K562 (cell line): ENCODE data around the gene ADGRB2. TPM values are rescaled to one million over a fixed set of nuclear protein-coding genes. Genes with fewer than 3 reads are reported as not detected.

Source experiments
- ATAC-seq: fragments of 200-7000 bp; cut with Tn5 transposase; 3 replicates; pipeline ENCODE4 v1.9.1; 2020; ENCODE audit warnings: moderate library complexity
- BruUV-seq: library from RNA; stranded (reverse); fragments of 400-500 nt; replicated peaks from 2 replicates; lab custom pipeline; 2021; lab: Mats Ljungman, UMichigan
- CTCF ChIA-PET: fragments of 300-600 bp; formaldehyde crosslinking; extraction: SDS; loops from one replicate; lab custom pipeline; 2021; ENCODE audit warnings: low intra/inter-chr PET ratio; lab: Yijun Ruan, JAX
- POLR2A ChIA-PET: fragments of 300-600, 350-650 bp; sonication (Branson Sonifier 250); formaldehyde crosslinking; extraction: SDS; loops from one replicate; lab custom pipeline; 2021; ENCODE audit warnings: antibody characterized with exemption, inconsistent platforms; lab: Yijun Ruan, JAX
- DNase-seq, 4 experiments: peaks; one replicate each; pipeline versions ENCODE4 v3.0.0 to v3.0.0-alpha.2; 2011 to 2018; ENCODE audit warnings: low spot score in 3 of 4, mixed read lengths in 3 of 4; ENCODE audit errors: extremely low read depth in 1 of 4
- FAIRE-seq: peaks from 2 replicates; lab custom pipeline; 2011; peaks lifted over from hg19 to GRCh38; lab: Jason Lieb, UNC
- H2AFZ ChIP-seq: 2 replicates; pipeline ENCODE4 v1.6.0; 2011; ENCODE audit warnings: low read depth, low read length, control low read depth, inconsistent platforms
- H3K27ac ChIP-seq: fragments of 200-600 bp; 3 replicates; pipeline ENCODE4 v1.8.0; 2011; ENCODE audit warnings: low read depth, mild to moderate bottlenecking, control low read depth, inconsistent platforms, low read length, moderate library complexity, mixed read lengths; ENCODE audit errors: extremely low read depth
- H3K27me3 ChIP-seq, 2 experiments: fragments of 300-600 bp in 1 of 2; 2 replicates in 1 of 2; 3 replicates in 1 of 2; pipeline versions ENCODE4 v1.6.0 to v1.8.0; 2011; ENCODE audit warnings: inconsistent platforms in 2 of 2, low read length in 2 of 2, mild to moderate bottlenecking in 1 of 2, mixed read lengths in 1 of 2, moderate library complexity in 1 of 2; ENCODE audit not compliant: control insufficient read depth in 2 of 2, insufficient read depth in 2 of 2
- H3K36me3 ChIP-seq: fragments of 300-600 bp; 3 replicates; pipeline ENCODE4 v1.8.0; 2011; ENCODE audit warnings: mild to moderate bottlenecking, low read length, inconsistent platforms; ENCODE audit not compliant: control insufficient read depth, insufficient read depth
- H3K4me1 ChIP-seq, 2 experiments: fragments of 200-600 bp in 1 of 2; replicated peaks in 1 of 2; 2 replicates in 1 of 2; 3 replicates in 1 of 2; pipeline versions ENCODE4 v1.5.1 to v1.8.0; 2011; ENCODE audit warnings: inconsistent platforms in 2 of 2, low read length in 2 of 2, mild to moderate bottlenecking in 1 of 2, mixed read lengths in 1 of 2, moderate library complexity in 1 of 2; ENCODE audit not compliant: control insufficient read depth in 2 of 2, insufficient read depth in 2 of 2
- H3K4me2 ChIP-seq: 2 replicates; pipeline ENCODE4 v1.6.1; 2011; ENCODE audit warnings: low read length, control low read depth, inconsistent platforms, mixed read lengths; ENCODE audit not compliant: insufficient read depth
- H3K4me3 ChIP-seq: fragments of 200-600 bp; sonication (generic), shearing (Covaris generic); 2 replicates; pipeline ENCODE4 v1.5.1; 2016; ENCODE audit warnings: control low read depth, inconsistent platforms
- H3K79me2 ChIP-seq: fragments of 200-600 bp; 3 replicates; pipeline ENCODE4 v1.8.0; 2011; ENCODE audit warnings: low read length, inconsistent platforms; ENCODE audit not compliant: control insufficient read depth, insufficient read depth
- H3K9ac ChIP-seq, 2 experiments: 2 replicates each; pipeline versions ENCODE4 v1.6.0 to v1.6.1; 2011; ENCODE audit warnings: low read depth in 2 of 2, low read length in 2 of 2, control low read depth in 1 of 2, inconsistent platforms in 1 of 2, mild to moderate bottlenecking in 1 of 2, mixed read lengths in 1 of 2; ENCODE audit not compliant: insufficient read depth in 1 of 2
- H3K9me1 ChIP-seq: one replicate; pipeline ENCODE4 v1.6.0; 2011; ENCODE audit warnings: inconsistent platforms, mild to moderate bottlenecking, low read length, moderate library complexity; ENCODE audit not compliant: control insufficient read depth, insufficient read depth
- H3K9me3 ChIP-seq: replicated peaks from 2 replicates; pipeline ENCODE4 v1.5.1; 2011; ENCODE audit warnings: low read depth, low read length, inconsistent platforms; ENCODE audit not compliant: control insufficient read depth, insufficient read depth
- H4K20me1 ChIP-seq: replicated peaks from 2 replicates; pipeline ENCODE4 v1.6.1; 2011; ENCODE audit warnings: low read length, inconsistent platforms, mixed read lengths; ENCODE audit not compliant: control insufficient read depth, insufficient read depth
- E4F1 ChIP-seq: fragments of 250-450 bp; sonication (Bioruptor Pico); IDR thresholded peaks from 2 replicates; pipeline ENCODE4 v1.5.0; 2021; ENCODE audit warnings: mild to moderate bottlenecking, borderline replicate concordance
- EZH2 ChIP-seq: IDR thresholded peaks from 2 replicates; pipeline ENCODE4 v1.6.1; 2012; ENCODE audit warnings: low read depth, mild to moderate bottlenecking, inconsistent platforms, low read length, borderline replicate concordance
- HNRNPH1 ChIP-seq: fragments of 200-400 bp; formaldehyde crosslinking; optimal IDR thresholded peaks from 2 replicates; pipeline ENCODE3; 2017; ENCODE audit warnings: low read depth, mild to moderate bottlenecking, low read length, moderate library complexity
- MYC ChIP-seq, 2 experiments: fragments of 250-450 bp in 1 of 2; sonication (Bioruptor Pico) in 1 of 2; IDR thresholded peaks; 2 replicates each; pipeline versions ENCODE4 v1.5.1 to v1.6.1; 2012 to 2021; ENCODE audit warnings: low read depth in 2 of 2, borderline replicate concordance in 1 of 2, improper control_type of control experiment in 1 of 2, low read length in 1 of 2, mild to moderate bottlenecking in 1 of 2, moderate library complexity in 1 of 2
- RBM15 ChIP-seq: fragments of 200-400 bp; formaldehyde crosslinking; IDR thresholded peaks from 2 replicates; pipeline ENCODE4 v1.6.1; 2018; ENCODE audit warnings: mild to moderate bottlenecking, low read length, moderate library complexity; ENCODE audit not compliant: insufficient read depth
- SMARCE1 ChIP-seq: fragments of 450-650 bp; IDR thresholded peaks from 2 replicates; pipeline ENCODE4 v1.7.1; 2016; ENCODE audit warnings: mild to moderate bottlenecking
- TAL1 ChIP-seq: fragments of 450-650 bp; IDR thresholded peaks from 2 replicates; pipeline ENCODE4 v1.6.1; 2016; ENCODE audit warnings: mild to moderate bottlenecking
- TBL1XR1 ChIP-seq, 2 experiments: IDR thresholded peaks; 2 replicates each; pipeline ENCODE4 v1.6.1; 2012; ENCODE audit warnings: improper control_type of control experiment in 2 of 2, low read length in 2 of 2, mild to moderate bottlenecking in 1 of 2
- TCF3 ChIP-seq: sonication (generic); formaldehyde crosslinking; IDR thresholded peaks from 2 replicates; pipeline ENCODE4 v1.4.0; 2020; ENCODE audit warnings: mild to moderate bottlenecking, missing genetic modification reagents
- ZNF134 ChIP-seq: fragments of 250-450 bp; sonication (Bioruptor Pico); conservative IDR thresholded peaks from 2 replicates; pipeline ENCODE4 v1.4.0; 2020
- ZNF707 ChIP-seq: fragments of 250-450 bp; sonication (Bioruptor Pico); conservative IDR thresholded peaks from 2 replicates; pipeline ENCODE4 v1.8.0; 2022; ENCODE audit warnings: inconsistent platforms, mild to moderate bottlenecking, moderate library complexity
- WGBS: fragments of 100-300 bp; shearing (Covaris generic); methylation state at CpG from one replicate; pipeline ENCODE4 v1.1.6; 2016; ENCODE audit warnings: low coverage, mixed read lengths; ENCODE audit not compliant: insufficient coverage; ENCODE audit errors: missing lambda C conversion rate; 5-methylcytosine and 5-hydroxymethylcytosine counted together
- in situ Hi-C: fragments of 300-500 bp; cut with MboI; formaldehyde crosslinking; loops from 4 replicates; pipeline ENCODE4 v1.15.0; 2018; ENCODE audit warnings: inconsistent platforms, mixed read lengths
- intact Hi-C: fragments of 100-400 bp; cut with micrococcal nuclease; formaldehyde crosslinking; loops from 2 replicates; pipeline ENCODE4 v1.14.2; 2022
- polyA plus RNA-seq, 8 experiments: library from polyadenylated mRNA; depleted of rRNA in 4 of 8; stranded (reverse) in 5 of 8; unstranded in 3 of 8; fragments of >200 nt; fragmentation: Nextera tagmentation in 2 of 8; fragmentation: Illumina TruSeq in 1 of 8; extraction: Ambion mirVana in 2 of 8; extraction: Trizol in 1 of 8; gene quantifications; 2 replicates each; pipeline versions ENCODE4 v1.2.1 to v1.2.3, GENCODE V29; 2011 to 2014; ENCODE audit warnings: inconsistent platforms in 1 of 8, missing spikeins in 1 of 8
- total RNA-seq, 7 experiments: library from RNA; depleted of rRNA in 6 of 7; stranded (reverse); fragments of >200 nt in 6 of 7; fragmentation: Illumina TruSeq in 2 of 7; extraction: Trizol in 2 of 7; gene quantifications; 2 replicates each; pipeline versions ENCODE4 v1.2.1 to v1.2.3, GENCODE V29; 2011 to 2021; ENCODE audit warnings: low replicate concordance in 1 of 7
- TF ChIP-seq, protein P1 (sequence below), 2 experiments: fragments of 450-650 bp; IDR thresholded peaks; 2 replicates each; pipeline ENCODE4 v1.6.1; 2018; ENCODE audit warnings: mild to moderate bottlenecking in 2 of 2, low read depth in 1 of 2; ENCODE audit not compliant: partially characterized antibody in 2 of 2
- TF ChIP-seq, protein P2 (sequence below): fragments of 450-650 bp; IDR thresholded peaks from one replicate; pipeline ENCODE4 v1.6.1; 2018; ENCODE audit warnings: mild to moderate bottlenecking, moderate library complexity; ENCODE audit not compliant: partially characterized antibody

The ADGRB2 gene
- total and polyA plus RNA-seq, 9 of the 15 experiments (the other 6 are each of a cell fraction or from before 2014, with no cell fraction given) = 0.04 to 0.23 (median 0.20) TPM; not detected in 2

DNA sequence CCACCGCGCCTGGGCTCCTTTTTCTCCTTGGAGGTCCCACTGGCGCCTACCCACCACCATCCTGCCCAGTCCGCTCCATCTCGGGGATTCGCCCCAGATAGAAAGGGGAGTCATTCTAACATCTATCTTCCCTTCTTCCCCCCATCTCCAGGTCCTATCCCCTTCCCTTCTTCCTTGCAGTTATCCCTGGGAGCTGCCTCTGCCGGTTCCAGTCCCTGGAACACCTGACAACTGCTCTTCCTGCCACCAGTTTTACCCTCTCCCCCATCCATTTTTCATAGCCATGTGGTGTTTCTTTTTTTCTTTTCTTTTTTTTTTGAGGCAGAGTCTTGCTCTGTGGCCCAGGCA lies 48.3 kb downstream of the ADGRB2 start:
- peaks cover 12 to 43% of the 10 kb centered on the region in 2 experiments for H3K27me3 ChIP-seq
- H3K27ac ChIP-seq = no peak overlapping the region
- H3K9me1 ChIP-seq = no peaks in the 10 kb centered on the region
- no peaks in the 10 kb centered on the region for H3K79me2 ChIP-seq
- no peak for DNase-seq
- 3% methylated on average over 6 of the region's 7 CpGs for WGBS
- peak overlapping the region; percentile 24; the same call in 1 of the 2 replicates for H3K4me3 ChIP-seq
- peak overlapping the region; percentile 84 for H2AFZ ChIP-seq
- ChIA-PET CTCF (interaction anchor here (0.6 to 1.7 kb wide), 3 partner anchors 30 to 72 kb away, joined by 3 to 8 read pairs (median 7); no protein-coding TSS in a partner anchor), POLR2A (interaction anchor here (0.6 to 1.8 kb wide), 8 partner anchors 11 to 358 kb away, joined by 3 to 11 read pairs (median 4); no protein-coding TSS in a partner anchor)
- BruUV-seq = no TSS peak
- no peaks in the 10 kb centered on the region for H3K36me3 ChIP-seq
- ATAC-seq = peak; percentile 5
- H3K9me3 ChIP-seq = no peaks in the 10 kb centered on the region
- intact Hi-C loops (loop anchor here (2.0 kb wide), 1 partner anchor 73 kb away; no protein-coding TSS in a partner anchor), in situ Hi-C loops (no loop called here)
- peak overlapping the region; percentile 6 to 12; a peak in 1 of 4 replicates for H3K9ac ChIP-seq
- H3K4me2 ChIP-seq = peak overlapping the region; percentile 77
- FAIRE-seq = no peak
- peaks cover 13% of the 10 kb centered on the region; the same call in 1 of the 2 replicates for H4K20me1 ChIP-seq
- H3K4me1 ChIP-seq = peaks cover 26 to 33% of the 10 kb centered on the region in 2 experiments; a peak in 4 of 5 replicates
- TF ChIP-seq SMARCE1 = 0 out of 2 replicates have a peak, but pooled peaks have one; percentile 23
- peak; percentile 31 for TF ChIP-seq TAL1
- TF ChIP-seq E4F1 (CRISPR knock-in tag) = no peak
- TF ChIP-seq MYC (IDR thresholded peaks at IDR 0.05; ENCODE audit: low read depth, low read length) = no peak
- TF ChIP-seq MYC (CRISPR knock-in tag; IDR thresholded peaks at IDR 0.05; ENCODE audit: borderline replicate concordance, low read depth) = no peak
- TF ChIP-seq, protein P1, sequence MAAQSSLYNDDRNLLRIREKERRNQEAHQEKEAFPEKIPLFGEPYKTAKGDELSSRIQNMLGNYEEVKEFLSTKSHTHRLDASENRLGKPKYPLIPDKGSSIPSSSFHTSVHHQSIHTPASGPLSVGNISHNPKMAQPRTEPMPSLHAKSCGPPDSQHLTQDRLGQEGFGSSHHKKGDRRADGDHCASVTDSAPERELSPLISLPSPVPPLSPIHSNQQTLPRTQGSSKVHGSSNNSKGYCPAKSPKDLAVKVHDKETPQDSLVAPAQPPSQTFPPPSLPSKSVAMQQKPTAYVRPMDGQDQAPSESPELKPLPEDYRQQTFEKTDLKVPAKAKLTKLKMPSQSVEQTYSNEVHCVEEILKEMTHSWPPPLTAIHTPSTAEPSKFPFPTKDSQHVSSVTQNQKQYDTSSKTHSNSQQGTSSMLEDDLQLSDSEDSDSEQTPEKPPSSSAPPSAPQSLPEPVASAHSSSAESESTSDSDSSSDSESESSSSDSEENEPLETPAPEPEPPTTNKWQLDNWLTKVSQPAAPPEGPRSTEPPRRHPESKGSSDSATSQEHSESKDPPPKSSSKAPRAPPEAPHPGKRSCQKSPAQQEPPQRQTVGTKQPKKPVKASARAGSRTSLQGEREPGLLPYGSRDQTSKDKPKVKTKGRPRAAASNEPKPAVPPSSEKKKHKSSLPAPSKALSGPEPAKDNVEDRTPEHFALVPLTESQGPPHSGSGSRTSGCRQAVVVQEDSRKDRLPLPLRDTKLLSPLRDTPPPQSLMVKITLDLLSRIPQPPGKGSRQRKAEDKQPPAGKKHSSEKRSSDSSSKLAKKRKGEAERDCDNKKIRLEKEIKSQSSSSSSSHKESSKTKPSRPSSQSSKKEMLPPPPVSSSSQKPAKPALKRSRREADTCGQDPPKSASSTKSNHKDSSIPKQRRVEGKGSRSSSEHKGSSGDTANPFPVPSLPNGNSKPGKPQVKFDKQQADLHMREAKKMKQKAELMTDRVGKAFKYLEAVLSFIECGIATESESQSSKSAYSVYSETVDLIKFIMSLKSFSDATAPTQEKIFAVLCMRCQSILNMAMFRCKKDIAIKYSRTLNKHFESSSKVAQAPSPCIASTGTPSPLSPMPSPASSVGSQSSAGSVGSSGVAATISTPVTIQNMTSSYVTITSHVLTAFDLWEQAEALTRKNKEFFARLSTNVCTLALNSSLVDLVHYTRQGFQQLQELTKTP (IDR thresholded peaks at IDR 0.05; ENCODE audit: low read depth in 1 of 2, partially characterized antibody in 2 of 2) = peak in 1 of 2 experiments; percentile 39
- TF ChIP-seq EZH2 = no peak
- no peak for TF ChIP-seq ZNF134 (CRISPR knock-in tag)
- no peak for TF ChIP-seq HNRNPH1
- no peak for TF ChIP-seq TBL1XR1 (IDR thresholded peaks at IDR 0.05; ENCODE audit: low read length in 2 of 2)
- no peak for TF ChIP-seq RBM15
- TF ChIP-seq, protein P2, sequence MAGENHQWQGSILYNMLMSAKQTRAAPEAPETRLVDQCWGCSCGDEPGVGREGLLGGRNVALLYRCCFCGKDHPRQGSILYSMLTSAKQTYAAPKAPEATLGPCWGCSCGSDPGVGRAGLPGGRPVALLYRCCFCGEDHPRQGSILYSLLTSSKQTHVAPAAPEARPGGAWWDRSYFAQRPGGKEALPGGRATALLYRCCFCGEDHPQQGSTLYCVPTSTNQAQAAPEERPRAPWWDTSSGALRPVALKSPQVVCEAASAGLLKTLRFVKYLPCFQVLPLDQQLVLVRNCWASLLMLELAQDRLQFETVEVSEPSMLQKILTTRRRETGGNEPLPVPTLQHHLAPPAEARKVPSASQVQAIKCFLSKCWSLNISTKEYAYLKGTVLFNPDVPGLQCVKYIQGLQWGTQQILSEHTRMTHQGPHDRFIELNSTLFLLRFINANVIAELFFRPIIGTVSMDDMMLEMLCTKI = no peak
- TF ChIP-seq ZNF707 = no peak
- no peak for TF ChIP-seq TCF3
